Measurements from ENCODE around the gene RCC1.
"Not testable (repeated sequence)": the region's sequence is repeated elsewhere in the genome, so short reads cannot be mapped to it uniquely, and the experiment has no call there.

- not testable (repeated sequence) for TF ChIP-seq CTCF (conservative IDR thresholded peaks at IDR 0.05 in 1 of 2, IDR thresholded peaks at IDR 0.05 in 1 of 2; ENCODE audit: low read depth in 1 of 2, low read length in 2 of 2); EZH2 (IDR thresholded peaks at IDR 0.05; ENCODE audit: low read length, missing control alignments)
Measured at GRCh38 chr1:28522537-28522936, 16.7 kb downstream of the RCC1 start.

Measured in fibroblast of lung (primary cell).